HG02938 (cell line): ENCODE measurements around the gene UQCC2.

ENCODE experiments used
- ATAC-seq: cut with Tn5 transposase; IDR thresholded peaks from one replicate; pipeline ENCODE4 v1.9.1; 2021; ENCODE audit warnings: mild to moderate bottlenecking, moderate library complexity; ENCODE audit not compliant: unreplicated experiment

Gene UQCC2

GRCh38 chr6:33711140-33712129 is at the start of gene UQCC2:
Gene UQCC2, minus strand, starts transcription at chr6:33711700. Its CDS starts 14 bp downstream, at chr6:33711686.
- peak; percentile 84 for ATAC-seq

GRCh38 chr6:33759887-33760629 is 48.6 kb upstream of the UQCC2 start:
- no peak for ATAC-seq

- ATAC-seq, result no peak
Measured at GRCh38 chr6:33758815-33759216, 47.3 kb upstream of the UQCC2 start.

GRCh38 chr6:33757906-33758305 is 46.4 kb upstream of the UQCC2 start:
- ATAC-seq, result no peak

- no peak for ATAC-seq
Measured at GRCh38 chr6:33757113-33757512, 45.6 kb upstream of the UQCC2 start.

GRCh38 chr6:33756211-33756954 is 44.9 kb upstream of the UQCC2 start:
- no peak for ATAC-seq

- ATAC-seq, result no peak
Measured at GRCh38 chr6:33755070-33755869, 43.8 kb upstream of the UQCC2 start.

- ATAC-seq, result no peak
Measured at GRCh38 chr6:33754222-33754621, 42.7 kb upstream of the UQCC2 start.

- no peak for ATAC-seq
Measured at GRCh38 chr6:33752646-33753015, 41.1 kb upstream of the UQCC2 start.

- ATAC-seq, result no peak
Measured at GRCh38 chr6:33751771-33752645, 40.5 kb upstream of the UQCC2 start.

GRCh38 chr6:33750244-33750991 is 38.9 kb upstream of the UQCC2 start:
- ATAC-seq, result no peak

GRCh38 chr6:33749401-33749800 is 37.9 kb upstream of the UQCC2 start:
- ATAC-seq, result no peak

- ATAC-seq, result no peak
Measured at GRCh38 chr6:33748841-33749240, 37.3 kb upstream of the UQCC2 start.

GRCh38 chr6:33747823-33748222 is 36.3 kb upstream of the UQCC2 start:
- ATAC-seq, result no peak

- ATAC-seq, result no peak
Measured at GRCh38 chr6:33746651-33747100, 35.2 kb upstream of the UQCC2 start, which contains the start of gene IP6K3. Gene IP6K3, minus strand, starts transcription at chr6:33746905. Its CDS starts 11,429 bp downstream, at chr6:33735476.

GRCh38 chr6:33746036-33746600 is 34.6 kb upstream of the UQCC2 start:
- no peak for ATAC-seq

- no peak for ATAC-seq
Measured at GRCh38 chr6:33745548-33745947, 34.0 kb upstream of the UQCC2 start.

GRCh38 chr6:33744895-33745546 is 33.5 kb upstream of the UQCC2 start:
- no peak for ATAC-seq
